ENCODE measurements around the gene PAM.

PAM gene

GRCh38 chr5:102749416-102750030, 5.6 kb upstream of the PAM start:
- no peak for TF ChIP-seq POLR2AphosphoS5 (IDR thresholded peaks at IDR 0.05; ENCODE audit: low read depth, low read length)
- TF ChIP-seq FOXP2 (optimal IDR thresholded peaks at IDR 0.05; ENCODE audit: borderline replicate concordance, extremely low read depth, extremely low read length, insufficient read depth): no peak
- no peak for TF ChIP-seq SIN3A (IDR thresholded peaks at IDR 0.05; ENCODE audit: borderline replicate concordance, insufficient read depth, low read length)
- no peak for TF ChIP-seq TAF1 (IDR thresholded peaks at IDR 0.05; ENCODE audit: borderline replicate concordance, insufficient read depth, low read length)
- TF ChIP-seq REST (IDR thresholded peaks at IDR 0.05; ENCODE audit: insufficient read depth in 1 of 2, low read depth in 2 of 2, low read length in 2 of 2): no peak

- TF ChIP-seq FOXP2 (optimal IDR thresholded peaks at IDR 0.05; ENCODE audit: borderline replicate concordance, extremely low read depth, extremely low read length, insufficient read depth): no peak
- no peak for TF ChIP-seq TAF1 (IDR thresholded peaks at IDR 0.05; ENCODE audit: borderline replicate concordance, insufficient read depth, low read length)
- TF ChIP-seq SIN3A (IDR thresholded peaks at IDR 0.05; ENCODE audit: borderline replicate concordance, insufficient read depth, low read length): no peak
- TF ChIP-seq POLR2AphosphoS5 (IDR thresholded peaks at IDR 0.05; ENCODE audit: low read depth, low read length): no peak
- TF ChIP-seq REST (IDR thresholded peaks at IDR 0.05; ENCODE audit: insufficient read depth in 1 of 2, low read depth in 2 of 2, low read length in 2 of 2): no peak
Measured at GRCh38 chr5:102750151-102750834, 4.8 kb upstream of the PAM start.

GRCh38 chr5:102753889-102754766, 977 bp upstream of the PAM start:
- TF ChIP-seq POLR2AphosphoS5 (IDR thresholded peaks at IDR 0.05; ENCODE audit: low read depth, low read length): no peak
- no peak for TF ChIP-seq FOXP2 (optimal IDR thresholded peaks at IDR 0.05; ENCODE audit: borderline replicate concordance, extremely low read depth, extremely low read length, insufficient read depth)
- no peak for TF ChIP-seq TAF1 (IDR thresholded peaks at IDR 0.05; ENCODE audit: borderline replicate concordance, insufficient read depth, low read length)
- no peak for TF ChIP-seq REST (IDR thresholded peaks at IDR 0.05; ENCODE audit: insufficient read depth in 1 of 2, low read depth in 2 of 2, low read length in 2 of 2)
- TF ChIP-seq SIN3A (IDR thresholded peaks at IDR 0.05; ENCODE audit: borderline replicate concordance, insufficient read depth, low read length): no peak

GRCh38 chr5:102755686-102756371, 724 bp downstream of the PAM start:
- TF ChIP-seq FOXP2 (optimal IDR thresholded peaks at IDR 0.05; ENCODE audit: borderline replicate concordance, extremely low read depth, extremely low read length, insufficient read depth): no peak
- TF ChIP-seq SIN3A (IDR thresholded peaks at IDR 0.05; ENCODE audit: borderline replicate concordance, insufficient read depth, low read length): no peak
- no peak for TF ChIP-seq POLR2AphosphoS5 (IDR thresholded peaks at IDR 0.05; ENCODE audit: low read depth, low read length)
- no peak for TF ChIP-seq TAF1 (IDR thresholded peaks at IDR 0.05; ENCODE audit: borderline replicate concordance, insufficient read depth, low read length)
- TF ChIP-seq REST (IDR thresholded peaks at IDR 0.05; ENCODE audit: insufficient read depth in 1 of 2, low read depth in 2 of 2, low read length in 2 of 2): no peak

Data from PFSK-1 (cell line).